ENCODE results near the gene C19orf38. TPM values are rescaled to one million over a fixed set of nuclear protein-coding genes. Genes with fewer than 3 reads are reported as not detected.
A peak's percentile ranks its signal among the peaks of the same experiment; 100 is the strongest.
"Not testable (repeated sequence)": the region's sequence is repeated elsewhere in the genome, so short reads cannot be mapped to it uniquely, and the experiment has no call there.

Gene C19orf38
- total RNA-seq, 1 experiment from 2014 or later, result not detected

DNA sequence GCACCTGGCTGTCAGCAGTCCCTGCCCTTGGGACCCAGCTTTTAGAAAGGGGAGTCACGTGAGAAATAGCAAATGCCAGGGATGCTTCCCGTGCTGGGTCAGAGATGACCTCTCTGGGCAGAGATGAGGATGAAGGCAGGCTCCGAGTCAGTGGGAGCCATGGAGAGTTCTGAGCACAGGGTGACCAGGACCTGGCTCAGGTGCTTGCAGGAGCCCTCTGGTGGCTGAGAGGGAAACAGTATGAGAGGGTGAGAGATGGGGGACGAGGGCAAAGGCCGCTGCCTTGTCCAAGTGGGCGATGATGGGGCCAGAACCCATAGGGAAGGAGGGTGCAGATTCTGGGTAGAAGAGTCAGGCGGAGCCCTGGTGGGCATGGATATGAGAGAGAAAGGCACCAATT, 28.0 kb upstream of the C19orf38 start:
- DNase-seq (ENCODE audit: low read depth), result no peak

DNA sequence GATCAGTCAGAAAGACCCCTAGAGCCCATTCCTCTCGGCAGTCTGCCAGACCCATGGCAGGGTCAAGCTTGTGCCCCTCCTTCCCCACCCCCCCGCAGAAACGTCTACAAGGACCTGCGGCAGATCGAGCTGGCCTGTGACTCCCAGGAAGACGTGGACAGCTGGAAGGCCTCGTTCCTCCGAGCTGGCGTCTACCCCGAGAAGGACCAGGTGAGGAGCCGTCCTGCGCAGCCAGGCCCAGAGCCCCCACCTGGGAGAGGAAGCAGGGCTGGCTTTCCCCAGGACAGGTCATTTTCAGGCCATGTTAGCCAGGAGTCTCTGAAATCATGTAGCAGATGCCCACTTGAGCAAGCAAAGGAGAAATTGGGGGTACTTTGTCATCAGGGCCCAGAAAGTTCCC, 24.5 kb upstream of the C19orf38 start:
- no peak for DNase-seq (ENCODE audit: low read depth)

DNA sequence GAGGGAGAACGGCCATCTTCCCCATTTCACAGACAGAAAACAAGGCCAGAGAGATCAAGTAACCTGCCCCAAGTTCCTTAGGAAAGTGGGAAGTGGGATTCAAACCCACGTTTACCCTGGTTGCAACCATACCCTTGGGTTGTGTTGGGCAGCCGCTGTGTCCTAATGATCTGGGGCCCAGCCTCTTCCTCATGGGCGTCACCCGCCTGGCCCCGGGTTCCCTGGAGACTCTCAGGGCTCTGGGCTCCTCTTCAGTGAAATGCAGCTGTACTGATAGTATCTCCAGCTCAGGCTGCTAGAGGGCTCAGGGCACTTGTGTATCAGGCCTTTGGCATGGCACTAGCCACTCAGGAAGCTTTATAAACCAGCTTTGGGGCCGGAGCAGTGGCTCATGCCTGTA, 22.0 kb upstream of the C19orf38 start:
- DNase-seq (ENCODE audit: low read depth), result no peak

GRCh38 chr19:10826846-10827245, 21.4 kb upstream of the C19orf38 start:
- no peak for DNase-seq (ENCODE audit: low read depth)

GRCh38 chr19:10828981-10829821, 19.0 kb upstream of the C19orf38 start:
- no peak for DNase-seq (ENCODE audit: low read depth)

GRCh38 chr19:10829967-10830366, 18.2 kb upstream of the C19orf38 start:
- DNase-seq (ENCODE audit: low read depth), result no peak

- no peak for DNase-seq (ENCODE audit: low read depth)
Measured at GRCh38 chr19:10830370-10830769, 17.8 kb upstream of the C19orf38 start.

DNA sequence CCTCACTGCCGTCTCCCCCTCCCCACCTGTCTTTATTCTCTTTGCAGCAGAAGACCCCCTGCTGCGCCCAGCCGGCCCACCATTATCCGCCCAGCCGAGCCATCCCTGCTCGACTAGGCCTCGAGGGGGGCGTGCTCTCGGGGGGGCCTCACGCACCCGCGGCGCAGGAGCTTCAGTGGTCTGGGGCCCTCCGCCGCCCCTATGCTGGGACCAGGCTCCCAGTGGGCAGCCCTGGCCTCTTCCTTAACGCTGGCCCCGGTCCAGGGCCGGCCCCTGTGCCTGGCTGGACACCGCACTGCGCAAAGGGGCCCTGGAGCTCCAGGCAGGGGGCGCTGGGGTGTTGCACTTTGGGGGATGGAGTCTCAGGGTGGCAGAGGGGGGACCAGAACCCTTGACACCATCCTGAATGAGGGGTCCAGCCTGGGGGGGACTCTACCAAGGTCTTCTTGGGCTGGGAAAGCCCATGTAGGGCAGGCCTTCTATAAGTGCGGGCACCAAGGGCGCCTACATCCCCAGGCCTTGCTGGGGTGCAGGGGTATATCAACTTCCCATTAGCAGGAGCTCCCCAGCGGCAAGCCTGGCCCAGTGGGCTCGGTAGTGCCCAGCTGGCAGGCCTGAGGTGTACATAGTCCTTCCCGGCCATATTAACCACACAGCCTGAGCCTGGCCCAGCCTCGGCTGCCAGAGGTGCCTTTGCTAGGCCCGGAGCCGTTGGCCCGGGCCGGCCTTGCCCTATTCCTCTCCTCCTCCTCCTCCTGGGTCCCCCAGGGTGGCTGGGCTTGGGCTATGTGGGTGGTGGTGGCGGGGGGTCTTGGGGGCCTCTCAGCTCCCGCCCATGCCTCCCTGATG, 17.1 kb upstream of the C19orf38 start:
- DNase-seq (ENCODE audit: low read depth), result no peak

DNA sequence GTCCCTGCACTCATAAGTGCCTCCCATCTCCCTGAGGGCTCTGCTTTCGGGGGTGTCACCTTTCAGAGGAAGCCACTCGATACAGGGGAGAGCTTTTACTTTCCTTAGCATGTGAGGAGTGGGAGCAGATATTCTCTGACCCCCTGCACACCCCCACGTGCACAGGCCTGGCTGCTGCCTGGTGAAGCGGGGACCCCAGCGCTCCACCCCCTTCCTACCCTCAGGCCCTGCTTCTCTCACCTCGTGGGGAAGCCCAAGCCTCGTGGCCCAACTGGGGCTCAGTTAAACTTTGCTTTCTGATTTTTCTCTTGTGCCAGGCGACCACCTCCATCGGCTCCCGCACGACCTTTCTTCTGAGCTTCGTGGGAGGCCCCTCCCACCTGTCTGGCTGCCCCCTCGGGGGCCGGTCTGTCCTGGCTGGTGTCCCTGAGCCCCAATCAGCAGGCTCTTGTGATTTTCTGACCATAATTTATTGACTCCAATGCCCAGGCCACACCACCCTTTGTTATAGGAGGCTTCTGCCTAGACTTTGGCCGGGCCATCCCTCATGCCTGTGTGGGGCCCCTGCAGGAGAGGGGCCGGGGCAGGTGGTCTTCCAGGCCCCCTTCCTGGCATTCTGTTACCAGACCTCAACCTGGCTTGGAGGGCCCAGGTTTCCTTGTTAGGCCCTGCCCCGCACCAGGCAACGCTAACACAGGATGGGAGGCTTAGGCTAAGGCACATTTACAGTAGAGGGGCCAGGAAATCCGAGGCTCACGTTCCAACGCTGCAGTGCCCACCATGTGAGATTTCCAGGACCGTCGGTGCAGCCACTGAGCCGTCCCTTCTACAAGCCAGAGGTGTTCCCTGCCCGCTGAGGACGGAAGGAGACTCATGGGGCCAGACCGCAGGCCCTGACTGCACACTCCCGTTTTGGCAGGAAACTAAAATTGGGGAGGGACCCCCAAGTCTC, 16.0 kb upstream of the C19orf38 start:
- DNase-seq (ENCODE audit: low read depth), result no peak

- no peak for DNase-seq (ENCODE audit: low read depth)
Measured at GRCh38 chr19:10832939-10833296, 15.3 kb upstream of the C19orf38 start.

DNA sequence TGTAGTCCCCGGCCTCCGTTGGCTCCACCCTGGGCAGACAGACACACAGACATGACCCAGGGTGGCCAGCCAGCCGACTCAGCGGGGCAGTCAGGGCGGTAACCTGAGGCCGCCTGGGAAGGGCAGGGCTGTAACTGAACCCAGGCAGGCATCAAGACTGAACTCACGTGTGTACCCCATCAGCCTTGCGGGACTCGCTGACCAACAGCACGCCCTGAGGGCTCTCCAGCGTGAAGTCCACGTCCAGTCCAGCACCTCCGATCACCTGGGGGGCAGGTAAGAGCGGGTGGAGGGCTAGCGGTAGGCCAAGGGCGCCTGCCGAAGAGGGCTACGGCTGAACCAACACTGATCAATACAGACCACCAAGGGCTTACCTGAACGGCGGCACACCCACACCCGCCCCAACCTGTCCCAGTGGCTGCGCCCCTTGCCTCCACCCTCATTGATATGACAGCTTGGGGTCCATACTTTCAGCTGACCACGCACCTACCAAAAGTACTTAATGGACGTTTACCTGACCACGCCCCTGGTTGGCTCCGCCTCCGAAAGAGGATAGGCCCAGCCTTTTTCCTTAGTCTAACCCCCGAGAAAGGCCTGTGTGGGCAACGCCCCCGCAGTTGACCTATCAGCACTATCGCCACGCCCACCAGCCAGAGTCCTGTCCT, 13.0 kb upstream of the C19orf38 start:
- DNase-seq (ENCODE audit: low read depth), result no peak

- peak; percentile 99 for DNase-seq (ENCODE audit: low read depth)
Measured at GRCh38 chr19:10835754-10836478, 12.3 kb upstream of the C19orf38 start, which contains the start of gene TMED1. TMED1 (minus strand) TSS chr19:10836212; CDS start chr19:10836191, 21 bp downstream.

GRCh38 chr19:10836479-10837330, 11.5 kb upstream of the C19orf38 start:
- DNase-seq (ENCODE audit: low read depth), result no peak

DNA sequence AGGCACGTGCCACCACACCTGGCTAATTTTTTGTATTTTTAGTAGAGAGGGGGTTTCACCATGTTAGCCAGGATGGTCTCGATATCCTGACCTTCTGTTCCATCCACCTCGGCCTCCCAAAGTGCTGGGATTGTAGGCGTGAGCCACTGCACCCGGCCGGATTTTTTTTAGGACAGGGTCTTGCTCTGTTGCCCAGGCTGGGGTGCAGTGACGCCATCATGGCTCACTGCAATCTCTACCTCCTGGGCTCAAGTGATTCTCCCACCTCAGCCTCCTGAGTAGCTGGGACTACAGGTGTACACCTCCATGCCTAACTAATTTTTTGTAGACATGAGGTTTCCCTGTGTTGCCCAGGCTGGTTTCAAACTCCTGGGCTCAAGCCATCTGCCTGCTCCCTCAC, 10.6 kb upstream of the C19orf38 start:
- not testable (repeated sequence) for DNase-seq (ENCODE audit: low read depth)

DNA sequence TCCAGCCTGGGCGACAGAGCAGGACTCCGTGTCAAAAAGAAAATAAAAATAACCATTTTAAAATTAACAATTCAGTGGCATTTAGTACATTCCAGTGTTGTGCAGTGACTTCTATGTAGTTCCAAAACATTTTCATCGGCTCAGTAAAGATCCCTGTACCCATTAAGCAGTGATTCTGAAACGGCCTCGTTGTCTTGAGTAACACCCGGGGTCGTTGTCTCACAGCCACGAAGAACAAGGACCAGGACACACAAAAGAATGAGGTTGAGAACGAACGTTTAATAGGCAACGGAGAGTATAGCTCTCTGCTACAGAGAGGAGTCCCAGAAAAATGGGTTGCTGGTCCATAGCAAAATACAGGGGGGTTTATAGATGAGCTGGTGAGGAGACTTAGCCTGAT, 9.8 kb upstream of the C19orf38 start:
- DNase-seq (ENCODE audit: low read depth), result no peak

DNA sequence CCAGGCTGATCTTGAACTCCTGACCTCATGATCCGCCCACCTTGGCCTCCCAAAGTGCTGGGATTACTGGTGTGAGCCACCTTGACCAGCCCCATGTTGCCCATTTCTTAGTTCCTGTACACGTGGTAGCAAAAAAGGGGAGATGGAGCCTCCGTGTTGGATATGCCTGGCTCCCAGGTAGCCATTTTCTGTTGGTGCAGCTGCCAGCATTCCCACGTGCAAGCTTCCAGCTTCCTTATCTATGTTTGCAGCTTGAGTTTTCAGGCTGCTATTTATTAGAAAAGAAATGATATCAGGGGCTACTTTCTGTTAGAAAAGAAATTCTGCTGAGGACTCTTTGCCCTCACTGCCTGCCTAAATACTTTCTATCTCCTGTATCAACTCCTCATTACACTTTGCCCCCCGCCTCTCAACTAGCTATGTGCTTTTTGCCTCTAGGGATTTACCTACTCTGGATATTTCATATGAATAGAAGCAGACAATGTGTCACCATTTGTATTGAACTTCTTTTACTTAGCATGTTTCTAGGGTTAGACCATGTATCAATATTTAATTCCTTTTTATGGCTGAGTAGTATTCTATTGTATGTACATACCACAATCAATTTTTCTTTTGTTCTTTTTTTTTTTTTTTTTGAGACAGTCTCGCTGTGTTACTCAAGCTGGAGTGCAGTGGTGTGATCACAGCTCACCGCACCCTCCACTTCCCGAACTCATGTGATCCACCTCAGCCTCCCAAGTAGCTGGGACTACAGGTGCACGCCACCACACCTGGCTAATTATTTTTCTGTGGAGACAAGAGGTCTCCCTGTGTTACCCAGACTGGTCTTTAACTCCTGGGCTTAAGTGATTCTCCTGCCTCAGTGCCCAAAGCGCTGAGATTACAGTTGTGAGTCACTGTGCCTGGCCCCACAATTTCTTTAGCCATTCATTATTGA, 8.8 kb upstream of the C19orf38 start:
- no peak for DNase-seq (ENCODE audit: low read depth)

- DNase-seq (ENCODE audit: low read depth), result no peak
Measured at GRCh38 chr19:10842788-10843187, 5.4 kb upstream of the C19orf38 start.

GRCh38 chr19:10846500-10847202, 1.6 kb upstream of the C19orf38 start:
- DNase-seq (ENCODE audit: low read depth), result no peak
